Measurements from ENCODE around the gene LAPTM5.

The LAPTM5 gene

GRCh38 chr1:30743584-30744059 lies 14.0 kb downstream of the LAPTM5 start:
- no peak for DNase-seq (ENCODE audit: low read depth, low spot score)

GRCh38 chr1:30742963-30743559 lies 14.5 kb downstream of the LAPTM5 start:
- DNase-seq (ENCODE audit: low read depth, low spot score): no peak

DNA sequence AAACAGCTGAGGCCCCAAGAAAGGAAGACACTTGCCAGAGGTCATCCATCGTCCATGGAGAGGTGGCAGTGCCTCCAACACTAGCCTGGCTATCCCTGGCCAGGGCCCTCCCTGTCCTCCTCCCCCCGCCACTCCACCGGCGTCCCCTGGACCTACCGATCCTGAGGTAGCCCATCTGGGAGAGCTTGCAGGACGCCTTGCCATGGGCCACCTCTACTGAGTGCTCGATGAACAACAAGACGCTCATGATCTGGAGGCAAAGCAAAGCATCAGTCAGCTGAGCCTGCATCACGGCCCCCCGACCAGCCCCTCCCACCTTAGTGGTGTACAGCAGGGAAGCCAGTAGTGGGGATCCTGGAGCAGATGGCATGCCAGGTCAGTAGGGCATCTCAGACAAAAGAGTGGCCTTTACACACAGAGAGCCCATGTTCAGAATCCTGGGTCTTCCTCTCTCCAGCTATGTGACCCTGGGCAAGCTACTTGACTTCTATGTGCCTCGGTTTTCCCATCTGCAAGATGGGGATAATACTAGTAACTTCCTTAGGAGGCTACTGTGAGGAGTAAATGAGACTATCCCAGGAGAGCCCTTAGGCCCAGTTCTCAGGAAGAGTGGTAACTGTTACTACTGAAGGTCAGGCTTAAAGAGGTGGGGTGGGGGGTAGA lies 15.1 kb downstream of the LAPTM5 start:
- DNase-seq (ENCODE audit: low read depth, low spot score): no peak

DNA sequence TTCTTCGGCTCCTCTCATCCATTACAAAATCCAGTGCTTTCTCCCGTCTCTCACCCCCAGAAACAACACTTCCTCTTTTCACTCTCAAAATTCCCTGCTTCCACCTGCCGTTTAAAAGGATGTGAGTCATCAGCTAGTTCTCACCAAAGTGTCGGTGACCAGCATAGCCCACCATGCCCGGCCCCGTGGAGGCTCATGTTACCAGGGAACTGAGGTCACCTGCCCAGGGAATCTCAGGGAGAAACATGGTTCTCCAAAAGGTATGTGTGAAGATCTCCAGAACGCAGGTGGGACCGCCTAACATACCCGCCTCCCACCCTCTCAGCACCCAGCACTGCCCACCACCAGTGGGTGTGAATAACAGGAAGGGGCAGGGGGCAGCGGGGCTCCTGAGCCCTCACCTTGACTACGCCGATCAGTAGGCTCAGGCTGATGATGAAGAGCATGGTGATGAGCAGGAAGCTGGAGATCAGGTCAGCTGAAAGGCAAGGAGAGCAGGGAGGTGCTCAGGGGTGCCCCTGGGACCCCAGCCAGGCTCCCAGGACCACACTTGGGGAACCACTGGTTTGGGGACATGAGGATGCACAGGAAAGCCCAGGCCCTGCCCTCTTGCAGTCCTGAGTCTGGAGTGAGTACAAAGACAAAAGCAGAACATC lies 16.2 kb downstream of the LAPTM5 start:
- peak; percentile 26 for DNase-seq (ENCODE audit: low read depth, low spot score)

GRCh38 chr1:30740251-30741238 lies 17.0 kb downstream of the LAPTM5 start:
- no peak for DNase-seq (ENCODE audit: low read depth, low spot score)

DNA sequence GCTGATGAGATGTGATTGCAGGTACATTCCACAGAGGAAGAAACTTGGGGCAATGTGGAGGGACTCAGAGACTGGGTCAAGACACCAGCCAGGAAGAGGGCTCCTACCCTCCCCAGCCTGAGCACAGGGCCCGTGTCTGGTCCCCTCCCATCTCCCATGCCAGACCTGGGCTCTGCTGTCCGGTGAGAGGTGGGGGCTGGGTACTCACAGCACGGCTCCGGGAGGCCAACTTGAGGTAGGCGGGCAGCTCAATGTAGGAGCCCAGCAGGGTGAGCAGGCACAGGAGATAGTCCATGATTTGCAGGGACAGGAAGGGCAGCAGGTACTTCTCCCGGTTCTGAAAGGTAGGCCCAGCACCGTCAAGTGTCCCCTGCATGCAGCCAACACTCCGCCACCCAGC lies 18.0 kb downstream of the LAPTM5 start:
- DNase-seq (ENCODE audit: low read depth, low spot score): no peak

GRCh38 chr1:30738715-30739559 lies 18.6 kb downstream of the LAPTM5 start:
- DNase-seq (ENCODE audit: low read depth, low spot score): no peak

DNA sequence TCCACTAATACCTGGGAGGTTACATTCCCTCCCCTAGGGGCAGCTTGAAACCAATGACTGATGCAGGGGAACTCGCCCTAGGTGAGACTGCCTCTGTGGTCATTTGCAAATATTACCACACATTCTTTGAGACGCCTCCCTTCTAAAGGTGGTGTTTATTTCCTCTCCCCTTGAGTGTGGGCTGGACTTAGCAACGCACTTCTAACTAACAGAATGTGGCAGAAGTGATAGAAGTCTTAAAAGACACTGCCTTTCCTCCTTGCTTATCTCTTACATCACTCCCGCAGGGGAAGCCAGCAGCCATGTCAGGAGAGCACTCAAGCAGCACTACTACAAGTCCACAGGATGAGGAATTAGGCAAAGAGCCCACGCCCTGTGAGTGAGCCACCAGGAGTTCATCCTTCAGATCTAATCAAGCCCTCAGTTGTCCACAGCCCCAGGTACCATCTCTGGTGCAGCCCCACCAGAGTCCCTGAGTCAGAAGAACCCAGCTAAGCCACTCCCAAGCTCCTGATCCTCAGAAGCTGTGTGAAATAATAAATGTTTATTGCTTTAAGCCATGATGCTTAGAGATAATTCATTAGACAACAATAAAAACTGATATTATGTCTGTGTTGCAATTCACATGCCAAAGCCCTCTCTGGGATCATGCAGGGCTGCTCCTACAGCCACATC lies 19.4 kb downstream of the LAPTM5 start:
- no peak for DNase-seq (ENCODE audit: low read depth, low spot score)

GRCh38 chr1:30737357-30738039 lies 20.1 kb downstream of the LAPTM5 start:
- DNase-seq (ENCODE audit: low read depth, low spot score): no peak

DNA sequence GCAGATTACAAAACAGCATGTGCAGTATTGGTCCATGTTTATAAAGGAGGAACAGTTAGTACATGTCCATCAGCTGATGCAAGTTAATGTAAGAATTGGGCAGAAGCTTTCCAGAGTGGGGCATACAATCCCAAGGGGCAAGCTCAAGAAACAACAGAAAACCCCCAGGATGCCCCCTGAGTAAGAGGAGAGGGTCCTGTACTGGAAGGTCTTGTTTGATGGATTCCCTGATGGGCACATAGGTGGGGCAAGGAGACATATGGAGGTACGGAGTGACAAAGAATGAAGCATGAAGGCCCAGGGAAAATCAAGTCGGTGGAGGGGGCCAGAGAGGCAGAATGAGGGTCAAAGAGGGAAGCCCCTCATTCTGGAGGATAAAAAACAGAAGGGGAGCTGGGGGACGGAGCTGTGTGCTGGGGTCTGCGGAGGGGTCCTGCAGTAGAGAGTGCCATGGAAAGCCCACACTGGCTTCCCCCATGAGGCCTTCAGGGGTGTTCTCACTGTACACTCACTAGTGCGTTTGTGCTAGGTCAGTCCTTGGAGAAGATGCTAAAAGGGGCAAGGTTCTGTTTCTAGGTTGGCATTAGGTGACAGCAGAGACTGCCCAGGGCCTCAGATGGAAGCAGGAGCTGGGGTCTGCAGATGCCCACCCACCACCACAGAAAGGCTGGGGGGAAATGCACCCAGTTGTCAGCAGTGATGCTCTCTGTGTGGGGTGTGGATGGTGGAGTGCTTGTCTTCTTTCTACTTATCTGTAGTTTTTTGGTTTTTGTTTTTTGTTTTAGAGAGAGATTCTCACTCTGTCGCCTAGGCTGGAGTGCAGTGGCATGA lies 21.7 kb downstream of the LAPTM5 start:
- no peak for DNase-seq (ENCODE audit: low read depth, low spot score)

- DNase-seq (ENCODE audit: low read depth, low spot score): no peak
These were observed 22.4 kb downstream of the LAPTM5 start for GRCh38 chr1:30735124-30735523.

DNA sequence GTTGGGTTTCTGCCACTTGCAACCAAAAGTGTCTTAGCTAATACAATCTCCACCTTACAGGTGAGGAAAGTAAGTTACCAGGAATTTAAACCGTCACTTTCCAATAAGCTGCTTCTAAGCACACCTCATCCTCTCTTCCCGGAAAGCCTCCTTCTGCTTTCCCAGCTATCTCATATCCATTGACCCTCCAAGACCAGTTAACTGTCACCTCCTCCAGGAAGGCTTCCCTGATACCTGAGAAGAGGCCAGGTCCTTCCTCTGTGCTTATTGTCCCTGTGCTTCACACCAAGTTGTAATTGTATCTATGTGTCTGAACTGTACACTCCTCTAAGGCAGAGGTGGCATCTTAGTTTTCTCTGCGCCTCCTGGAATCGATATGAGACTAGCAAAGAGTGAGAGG lies 23.0 kb downstream of the LAPTM5 start:
- DNase-seq (ENCODE audit: low read depth, low spot score): no peak

DNA sequence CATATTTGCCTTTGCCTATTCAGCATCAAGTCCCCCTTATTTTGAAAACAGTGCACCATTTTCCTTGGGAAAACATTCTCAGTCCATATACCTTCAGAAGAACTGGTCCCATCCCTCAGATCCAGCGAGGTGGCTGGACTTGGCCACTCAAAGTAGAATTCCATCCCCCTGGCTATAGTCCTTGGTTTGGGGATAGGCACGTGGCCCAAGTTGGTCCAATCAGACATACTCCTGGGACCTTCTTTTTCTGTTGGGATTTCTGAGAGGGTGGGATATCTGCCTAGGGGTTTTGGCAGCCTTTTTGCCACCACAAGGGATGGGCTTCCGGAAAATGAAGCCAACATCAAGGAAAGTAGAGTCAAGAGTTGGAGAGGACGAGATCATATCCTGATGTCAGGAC lies 23.5 kb downstream of the LAPTM5 start:
- DNase-seq (ENCODE audit: low read depth, low spot score): no peak

GRCh38 chr1:30733493-30733892 lies 24.1 kb downstream of the LAPTM5 start:
- DNase-seq (ENCODE audit: low read depth, low spot score): peak; percentile 39

DNA sequence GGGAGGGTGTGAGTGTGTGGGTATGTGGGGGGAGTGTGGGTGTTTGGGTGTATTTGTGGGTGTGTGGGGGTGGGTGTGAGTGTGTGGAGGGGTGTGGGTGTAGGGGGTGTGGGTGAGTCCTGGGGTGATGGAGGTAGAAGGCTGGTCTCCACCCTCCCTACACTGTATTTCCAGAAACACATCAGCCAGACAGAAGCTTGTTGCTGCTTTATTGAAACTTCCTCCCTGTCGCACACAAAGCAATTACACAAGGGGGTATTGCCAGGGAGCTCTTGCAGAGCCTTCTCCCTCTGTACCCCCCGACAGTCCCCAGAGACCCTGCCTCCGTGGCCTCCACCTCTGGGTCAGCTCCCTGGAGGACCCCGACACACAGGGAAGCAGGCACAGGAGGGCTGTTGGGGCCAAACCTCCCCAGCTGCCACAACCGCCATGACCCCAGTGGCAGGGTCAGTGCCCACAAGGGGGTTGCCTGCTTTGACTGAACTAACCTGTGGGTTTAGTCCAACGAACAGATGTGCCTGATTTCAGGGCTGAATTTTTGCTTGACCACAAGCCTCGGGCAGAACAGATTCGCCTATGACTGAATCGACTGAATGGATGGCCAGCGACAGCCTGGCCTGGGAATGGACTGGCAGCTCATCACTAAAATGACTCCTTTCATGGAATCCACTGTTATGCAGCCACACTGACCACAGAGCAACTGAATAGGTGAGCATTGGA lies 25.1 kb downstream of the LAPTM5 start:
- peak; percentile 76 for DNase-seq (ENCODE audit: low read depth, low spot score)

DNA sequence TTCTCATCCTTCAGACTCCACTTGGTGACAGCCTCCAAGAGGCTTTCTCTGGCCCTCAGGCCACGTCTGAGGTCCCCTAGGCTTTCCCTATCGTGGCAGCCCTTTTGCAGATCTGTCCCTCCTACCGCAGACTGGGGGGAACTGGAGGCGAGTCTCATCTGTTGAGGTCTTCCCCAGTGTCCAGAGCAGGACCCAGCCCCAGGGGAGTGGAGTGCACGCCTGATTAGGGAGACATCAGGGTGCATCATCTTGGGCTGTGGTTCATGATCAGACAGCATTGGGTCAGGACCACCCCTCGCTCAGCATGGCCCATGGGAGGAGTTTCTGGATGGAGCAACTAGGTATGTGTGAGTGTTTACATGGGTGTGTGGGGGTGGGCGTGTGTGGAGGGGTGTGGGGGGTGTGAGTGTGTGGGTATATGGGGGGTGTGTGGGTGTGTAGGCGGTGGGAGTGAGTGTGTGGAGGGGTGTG lies 25.7 kb downstream of the LAPTM5 start:
- no peak for DNase-seq (ENCODE audit: low read depth, low spot score)

DNA sequence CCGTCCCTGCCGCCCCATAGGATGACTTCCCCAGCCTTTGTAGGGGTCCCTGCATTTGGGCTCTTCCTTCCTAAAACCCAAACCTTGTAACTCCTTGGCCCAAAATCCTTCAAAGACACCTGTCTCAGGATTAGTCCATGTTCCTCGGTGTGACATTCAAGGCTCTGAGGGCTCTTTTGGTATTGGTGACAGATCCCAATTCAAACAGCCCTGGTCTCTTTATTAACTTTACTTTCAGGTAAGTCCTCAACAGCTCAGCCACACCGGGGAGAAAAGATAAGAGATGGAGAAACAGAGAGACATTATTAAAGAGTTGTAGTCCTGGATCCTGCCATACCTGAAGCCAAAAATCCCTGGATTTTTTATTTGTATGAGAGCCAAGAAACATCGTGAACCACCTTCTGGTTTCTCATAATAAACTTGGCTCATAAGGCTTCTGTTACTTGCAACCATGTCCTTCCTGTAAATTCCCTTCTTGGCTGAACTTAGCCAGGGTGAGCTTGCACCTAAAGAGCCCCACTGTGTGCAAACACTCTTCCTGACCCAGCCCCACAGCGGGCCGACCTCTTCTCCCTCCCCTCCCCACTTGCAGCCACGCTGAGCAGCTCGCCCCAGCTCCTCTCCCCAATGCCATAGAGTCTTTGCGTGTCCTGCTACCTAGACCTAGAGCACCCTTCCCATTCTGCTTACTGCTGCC lies 26.3 kb downstream of the LAPTM5 start:
- DNase-seq (ENCODE audit: low read depth, low spot score): no peak

Data from astrocyte of the hippocampus (primary cell).